AG09319 (cell line): ENCODE results near the gene ZBTB48.

Experiments used
- DNase-seq: peaks from one replicate; pipeline ENCODE4 v3.0.0-alpha.2; 2010; ENCODE audit warnings: low read depth; ENCODE audit errors: extremely low read depth
- TF ChIP-seq, protein P1 (sequence below): IDR thresholded peaks from 2 replicates; pipeline ENCODE4 v1.5.1; 2011; ENCODE audit warnings: low read depth, mild to moderate bottlenecking, inconsistent platforms, low read length, moderate library complexity

ZBTB48 gene

DNA sequence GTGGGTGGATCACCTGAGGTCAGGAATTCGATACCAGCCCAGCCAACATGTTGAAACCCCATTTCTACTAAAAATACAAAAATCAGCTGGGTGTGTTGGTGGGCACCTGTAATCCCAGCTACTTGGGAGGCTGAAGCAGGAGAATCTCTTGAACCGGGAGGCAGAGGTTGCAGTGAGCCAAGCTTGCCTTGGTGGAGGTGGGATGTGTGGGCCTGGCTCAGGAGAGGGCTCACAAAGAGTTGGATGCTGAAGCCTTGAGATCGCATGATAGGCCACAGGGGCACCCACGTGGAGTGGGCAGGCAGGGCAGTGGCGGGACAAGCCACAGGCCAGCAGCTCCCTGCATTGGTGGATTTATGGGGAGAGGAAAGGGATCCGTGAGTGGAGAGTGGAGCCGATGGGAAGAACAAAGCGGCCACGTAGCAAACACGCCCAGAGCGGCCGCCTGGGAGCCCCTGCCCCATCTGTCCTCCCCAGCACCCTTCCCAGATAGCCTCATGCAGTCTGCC is 49.2 kb downstream of the ZBTB48 start:
- TF ChIP-seq, protein P1, sequence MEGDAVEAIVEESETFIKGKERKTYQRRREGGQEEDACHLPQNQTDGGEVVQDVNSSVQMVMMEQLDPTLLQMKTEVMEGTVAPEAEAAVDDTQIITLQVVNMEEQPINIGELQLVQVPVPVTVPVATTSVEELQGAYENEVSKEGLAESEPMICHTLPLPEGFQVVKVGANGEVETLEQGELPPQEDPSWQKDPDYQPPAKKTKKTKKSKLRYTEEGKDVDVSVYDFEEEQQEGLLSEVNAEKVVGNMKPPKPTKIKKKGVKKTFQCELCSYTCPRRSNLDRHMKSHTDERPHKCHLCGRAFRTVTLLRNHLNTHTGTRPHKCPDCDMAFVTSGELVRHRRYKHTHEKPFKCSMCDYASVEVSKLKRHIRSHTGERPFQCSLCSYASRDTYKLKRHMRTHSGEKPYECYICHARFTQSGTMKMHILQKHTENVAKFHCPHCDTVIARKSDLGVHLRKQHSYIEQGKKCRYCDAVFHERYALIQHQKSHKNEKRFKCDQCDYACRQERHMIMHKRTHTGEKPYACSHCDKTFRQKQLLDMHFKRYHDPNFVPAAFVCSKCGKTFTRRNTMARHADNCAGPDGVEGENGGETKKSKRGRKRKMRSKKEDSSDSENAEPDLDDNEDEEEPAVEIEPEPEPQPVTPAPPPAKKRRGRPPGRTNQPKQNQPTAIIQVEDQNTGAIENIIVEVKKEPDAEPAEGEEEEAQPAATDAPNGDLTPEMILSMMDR: no peak
- no peak for DNase-seq

DNA sequence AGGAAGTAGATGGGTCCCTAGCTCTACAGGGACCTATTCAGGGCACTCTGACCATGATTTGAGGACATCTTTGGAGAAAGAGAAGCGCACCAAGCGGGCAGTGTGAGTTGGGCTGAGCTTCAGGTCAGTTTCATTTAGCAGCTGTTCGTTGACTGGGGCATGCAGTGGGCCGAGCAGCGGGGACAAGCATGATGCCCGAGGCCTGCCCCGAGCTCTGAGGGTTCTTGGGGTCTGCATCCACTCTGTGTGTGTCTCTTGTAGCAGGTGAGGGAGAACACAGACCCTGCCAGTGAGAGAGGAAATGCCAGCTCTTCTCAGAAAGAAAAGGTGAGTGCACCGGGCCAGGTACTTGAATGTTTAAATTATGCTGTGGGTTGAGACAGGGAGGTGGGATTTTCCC is 50.2 kb downstream of the ZBTB48 start:
- TF ChIP-seq, protein P1: no peak
- no peak for DNase-seq

DNA sequence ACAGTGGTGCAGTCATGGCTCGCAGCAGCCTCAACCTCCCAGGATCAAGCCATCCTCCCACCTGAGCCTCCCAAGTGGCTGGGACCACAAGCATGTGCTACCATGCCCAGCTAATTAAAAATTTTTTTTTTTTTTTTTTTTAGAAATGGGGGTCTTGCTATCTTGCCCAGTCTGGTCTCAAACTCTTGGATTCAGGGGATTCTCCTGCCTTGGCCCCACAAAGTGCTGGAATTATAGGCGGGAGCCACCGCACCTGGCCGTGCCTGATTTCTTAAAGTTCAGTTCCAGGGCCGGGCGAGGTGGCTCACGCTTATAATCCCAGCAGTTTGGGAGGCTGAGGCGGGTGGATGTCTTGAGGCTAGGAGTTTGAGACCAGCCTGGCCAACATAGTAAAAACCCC is 51.3 kb downstream of the ZBTB48 start:
- TF ChIP-seq, protein P1: no peak
- no peak for DNase-seq

DNA sequence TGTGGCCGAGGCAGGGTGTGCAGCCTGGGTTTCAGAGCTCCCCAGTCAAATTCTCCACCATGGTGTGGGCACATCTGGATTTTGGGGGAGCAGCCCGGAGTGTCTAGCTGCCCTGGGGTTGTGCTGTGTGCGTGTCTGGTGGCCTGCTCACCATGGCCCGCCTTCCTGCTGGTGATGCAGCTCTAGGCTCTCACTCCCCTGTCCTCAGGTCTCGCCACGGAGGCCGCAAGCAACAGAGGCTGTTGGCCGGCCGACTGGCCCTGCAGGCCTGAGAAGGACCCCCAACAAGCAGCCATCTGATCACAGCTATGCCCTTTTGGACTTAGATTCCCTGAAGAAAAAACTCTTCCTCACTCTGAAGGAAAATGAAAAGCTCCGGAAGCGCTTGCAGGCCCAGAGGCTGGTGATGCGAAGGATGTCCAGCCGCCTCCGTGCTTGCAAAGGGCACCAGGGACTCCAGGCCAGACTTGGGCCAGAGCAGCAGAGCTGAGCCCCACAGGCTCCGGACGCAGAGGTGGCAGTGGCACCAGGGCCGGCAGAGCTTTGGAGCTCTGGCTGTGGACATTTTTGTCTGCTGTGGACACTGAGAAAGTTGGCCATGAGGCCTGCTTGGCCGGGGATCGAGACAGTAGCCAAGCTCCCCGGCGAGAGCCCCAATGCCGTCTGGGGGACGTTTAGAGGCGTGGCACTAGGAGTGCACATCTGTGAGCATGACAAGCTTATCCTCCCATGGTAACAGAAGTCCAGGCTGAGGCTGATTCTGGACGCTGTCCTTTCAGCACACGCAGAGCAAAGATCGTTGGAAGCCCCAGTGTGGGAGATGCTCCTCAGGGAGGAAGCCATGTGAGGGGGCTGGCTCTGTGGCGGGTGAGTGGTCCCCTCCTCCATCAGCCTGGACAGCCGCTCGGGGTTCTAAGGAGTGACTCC is 53.1 kb downstream of the ZBTB48 start:
- TF ChIP-seq, protein P1: no peak
- DNase-seq: no peak

DNA sequence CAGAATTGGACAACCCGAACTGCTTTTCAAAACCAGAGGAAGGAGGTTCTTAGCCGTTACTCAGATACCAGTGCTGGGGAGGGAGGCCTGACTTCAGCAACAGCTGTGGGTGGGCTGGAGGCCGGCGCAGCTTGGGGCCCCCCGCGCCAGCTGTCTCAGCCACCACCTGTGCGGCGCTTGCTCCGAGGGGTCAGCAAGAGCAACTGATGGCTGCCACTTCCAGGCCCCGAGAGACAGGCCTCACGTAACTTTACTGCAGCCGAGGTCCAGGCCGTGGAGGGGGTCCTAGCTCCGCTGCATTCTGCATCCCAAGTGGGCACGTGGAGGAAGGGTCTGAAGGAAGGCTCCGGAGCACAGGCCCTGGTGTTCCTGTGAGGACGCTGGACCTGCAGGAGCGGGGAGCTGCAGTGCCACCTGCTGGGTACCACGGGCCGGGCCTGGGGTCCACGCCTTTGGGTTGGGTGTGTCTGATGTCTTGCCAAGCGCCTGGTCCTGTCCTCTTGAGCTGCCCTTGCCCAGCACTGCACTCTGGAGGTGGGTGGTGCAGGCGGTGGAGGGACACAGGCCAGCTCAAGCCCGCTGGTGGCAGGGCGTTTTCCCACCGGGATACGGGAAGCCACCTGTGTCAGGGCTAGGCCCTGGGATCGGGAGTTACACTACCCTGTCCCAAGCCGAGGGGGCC is 54.7 kb downstream of the ZBTB48 start:
- TF ChIP-seq, protein P1: peak; percentile 35
- DNase-seq: no peak

DNA sequence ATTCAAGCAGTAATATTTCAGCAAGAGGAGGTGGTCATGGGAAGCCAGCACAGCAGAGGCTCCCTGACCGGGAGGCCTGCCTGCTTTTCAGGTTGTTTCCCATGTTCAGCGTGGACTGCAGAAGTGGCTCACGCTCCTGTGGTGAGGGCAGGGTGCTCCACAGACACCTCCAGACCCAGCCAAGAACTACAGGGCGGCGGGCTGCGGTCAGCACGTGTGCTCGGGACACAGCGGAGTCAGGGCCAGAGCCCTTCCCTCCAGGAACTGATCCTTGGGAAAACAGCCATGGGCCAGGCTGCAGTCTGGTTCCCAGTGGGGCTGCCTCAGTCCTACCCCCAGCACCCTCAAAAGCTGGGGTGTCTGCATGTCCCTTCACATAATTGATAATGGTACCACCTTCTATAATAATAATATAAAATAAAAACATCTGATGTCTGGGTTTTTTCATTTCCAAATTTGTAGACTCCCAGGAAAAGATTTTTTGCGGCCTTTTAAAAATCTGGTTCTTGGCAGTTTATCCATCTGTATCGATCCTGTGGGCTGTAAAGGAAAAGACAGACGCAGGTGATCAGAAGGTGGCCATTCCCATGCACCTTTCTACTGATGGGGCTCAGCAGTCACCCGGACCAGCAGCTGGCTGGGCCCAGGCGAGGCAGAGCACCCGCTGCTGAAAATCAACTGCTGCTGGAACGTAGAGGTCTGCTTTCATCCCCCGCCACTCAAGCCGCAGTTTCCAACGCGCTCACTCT is 55.5 kb downstream of the ZBTB48 start:
- TF ChIP-seq, protein P1: no peak
- DNase-seq: no peak
